CD4-positive, alpha-beta T cell (primary cell): Measurements from ENCODE around the gene PDLIM7. TPM values are rescaled to one million over a fixed set of nuclear protein-coding genes. Genes with fewer than 3 reads are reported as not detected.

ENCODE experiments used
- ATAC-seq: fragments of 200-7000 bp; cut with Tn5 transposase; one replicate; pipeline ENCODE4 v1.10.0; 2022; ENCODE audit warnings: mild to moderate bottlenecking; ENCODE audit not compliant: poor library complexity
- CTCF ChIA-PET: fragments of 350-600 bp; sonication (Branson Sonifier 250); formaldehyde crosslinking; loops from one replicate; lab custom pipeline; 2021; ENCODE audit warnings: antibody characterized with exemption, inconsistent platforms; lab: Charles Lee
- POLR2A ChIA-PET: fragments of 350-600 bp; sonication (Branson Sonifier 250); formaldehyde crosslinking; loops from one replicate; lab custom pipeline; 2021; ENCODE audit warnings: antibody characterized with exemption, inconsistent platforms; lab: Charles Lee
- DNase-seq, 14 experiments: peaks; one replicate each; pipeline ENCODE4 v3.0.0-alpha.2; 2013 to 2020; ENCODE audit warnings: mixed read lengths in 2 of 14
- H3K27ac ChIP-seq, 2 donors: one replicate each; pipeline versions ENCODE4 v1.5.1 to v1.7.0; 2013; ENCODE audit warnings: low read length in 2 of 2, low read depth in 1 of 2, mild to moderate bottlenecking in 1 of 2
- H3K27me3 ChIP-seq, 2 experiments: 1 replicate in 1 of 2; 2 replicates in 1 of 2; pipeline versions ENCODE4 v1.6.1 to v1.7.0; 2013; ENCODE audit warnings: low read length in 2 of 2, control low read depth in 1 of 2, mild to moderate bottlenecking in 1 of 2, moderate library complexity in 1 of 2; ENCODE audit not compliant: insufficient read depth in 2 of 2, control insufficient read depth in 1 of 2
- H3K36me3 ChIP-seq: one replicate; pipeline ENCODE4 v1.6.1; 2013; ENCODE audit warnings: low read length, control low read depth; ENCODE audit not compliant: insufficient read depth
- H3K4me1 ChIP-seq: one replicate; pipeline ENCODE4 v1.6.1; 2013; ENCODE audit warnings: low read length, control low read depth; ENCODE audit not compliant: insufficient read depth
- H3K4me3 ChIP-seq: one replicate; pipeline ENCODE4 v1.5.1; 2013; ENCODE audit warnings: mild to moderate bottlenecking, low read length, moderate library complexity
- H3K9me3 ChIP-seq, 2 experiments: 1 replicate in 1 of 2; 2 replicates in 1 of 2; pipeline versions ENCODE4 v1.6.1 to v1.7.0; 2013; ENCODE audit warnings: low read length in 2 of 2, mild to moderate bottlenecking in 2 of 2, control low read depth in 1 of 2, moderate library complexity in 1 of 2; ENCODE audit not compliant: control insufficient read depth in 1 of 2, insufficient read depth in 1 of 2
- H3K27ac Mint-ChIP-seq: one replicate; pipeline ENCODE4 v1.8.0; 2020; ENCODE audit warnings: mixed read lengths
- H3K27me3 Mint-ChIP-seq: one replicate; pipeline ENCODE4 v1.8.0; 2021; ENCODE audit warnings: mixed read lengths
- H3K36me3 Mint-ChIP-seq: one replicate; pipeline ENCODE4 v1.8.0; 2021; ENCODE audit warnings: low read depth, mixed read lengths
- H3K4me1 Mint-ChIP-seq: one replicate; pipeline ENCODE4 v1.8.0; 2021; ENCODE audit warnings: low read depth, mixed read lengths
- H3K4me3 Mint-ChIP-seq: one replicate; pipeline ENCODE4 v1.8.0; 2020; ENCODE audit warnings: mild to moderate bottlenecking, mixed read lengths
- H3K9me3 Mint-ChIP-seq: one replicate; pipeline ENCODE4 v1.8.0; 2020; ENCODE audit warnings: mixed read lengths
- CTCF ChIP-seq: fragments of 200-600 bp; IDR thresholded peaks from one replicate; pipeline ENCODE4 v1.8.0; 2022; ENCODE audit warnings: antibody characterized with exemption, mild to moderate bottlenecking
- intact Hi-C, 2 experiments: fragments of 100-400 bp; cut with DNase I in 1 of 2; cut with micrococcal nuclease in 1 of 2; formaldehyde crosslinking; loops; one replicate each; pipeline versions ENCODE4 v1.15.1 to v1.9.0; 2023 to 2025; cut with DNase I, micrococcal nuclease
- total RNA-seq, 174 experiments: library from RNA in 2 of 174; stranded (reverse) in 2 of 174; gene quantifications; one replicate each; pipeline ENCODE4 v1.2.3 and lab custom pipeline; 2021 to 2026

PDLIM7 gene
- total RNA-seq, 2 experiments from 2014 or later = 5.2 to 6.0 TPM

GRCh38 chr5:177455661-177456590, 41.5 kb downstream of the PDLIM7 start:
- H3K9me3 Mint-ChIP-seq = no peaks in the 10 kb centered on the region
- H3K4me3 ChIP-seq = peak overlapping the region; percentile 71
- H3K27ac Mint-ChIP-seq = peak overlapping the region; percentile 93

GRCh38 chr5:177455036-177455660, 42.3 kb downstream of the PDLIM7 start:
- CTCF ChIA-PET = interaction anchor here (0.7 to 16.6 kb wide), 23 partner anchors 11 to 143 kb away, joined by 3 to 352 read pairs (median 5); partner anchors contain the start of genes F12, GRK6, PDLIM7 and PFN3
- H3K27me3 Mint-ChIP-seq = no peaks in the 10 kb centered on the region
- H3K4me3 ChIP-seq = peak overlapping the region; percentile 71

More at GRCh38 chr5:177455661-177456590, 41.5 kb downstream of the PDLIM7 start:
- ChIA-PET CTCF (interaction anchor here (0.7 to 16.6 kb wide), 25 partner anchors 10 to 143 kb away, joined by 3 to 352 read pairs (median 4); partner anchors contain the start of genes F12, GRK6, PDLIM7 and PFN3), POLR2A (interaction anchor here (0.7 to 14.1 kb wide), 19 partner anchors 8 to 323 kb away, joined by 3 to 435 read pairs (median 6); partner anchors contain the start of genes F12, GRK6, LMAN2 and PDLIM7)
- peaks cover 46% of the 10 kb centered on the region for H3K4me1 ChIP-seq
- peak; percentile 99 for TF ChIP-seq CTCF
- H3K36me3 Mint-ChIP-seq = peaks cover 8% of the 10 kb centered on the region
- H3K4me1 Mint-ChIP-seq = peaks cover 37% of the 10 kb centered on the region
- peak overlapping the region; percentile 91 for H3K4me3 Mint-ChIP-seq
- H3K27me3 Mint-ChIP-seq = no peaks in the 10 kb centered on the region
- no peaks in the 10 kb centered on the region for H3K9me3 ChIP-seq
- no peaks in the 10 kb centered on the region for H3K36me3 ChIP-seq
- intact Hi-C loops = loop anchor here (1.0 to 5.0 kb wide), 7 partner anchors 30 to 145 kb away; partner anchors contain the start of genes GRK6 (in 1 of the 2), MXD3 (in 1 of the 2) and PDLIM7 (in 1 of the 2)
- no peaks in the 10 kb centered on the region for H3K27me3 ChIP-seq
- ATAC-seq (peak; percentile 28), DNase-seq (peak; percentile 89 to 99 (median 96))
- H3K27ac ChIP-seq = peak overlapping the region; percentile 80 to 95

More at GRCh38 chr5:177455036-177455660, 42.3 kb downstream of the PDLIM7 start:
- TF ChIP-seq CTCF = peak; percentile 74
- Histone ChIP-seq H3K36me3 (no peaks in the 10 kb centered on the region), H3K4me1 (peaks cover 46% of the 10 kb centered on the region), H3K27ac (peak overlapping the region; percentile 90 to 95), H3K27me3 (no peaks in the 10 kb centered on the region), H3K9me3 (no peaks in the 10 kb centered on the region)
- H3K9me3 Mint-ChIP-seq = no peaks in the 10 kb centered on the region
- peak; percentile 64 for ATAC-seq
- peak overlapping the region; percentile 93 for H3K27ac Mint-ChIP-seq
- intact Hi-C loops = loop anchor here in 1 of 2 experiments (1.0 to 5.0 kb wide), 2 partner anchors 29 to 138 kb away; partner anchors contain the start of gene GRK6
- peaks cover 43% of the 10 kb centered on the region for H3K4me1 Mint-ChIP-seq
- DNase-seq = peak; percentile 86 to 96 (median 92)
- POLR2A ChIA-PET = interaction anchor here (0.7 to 14.1 kb wide), 21 partner anchors 7 to 322 kb away, joined by 3 to 435 read pairs (median 6); partner anchors contain the start of genes F12, GRK6, LMAN2 and PDLIM7
- H3K36me3 Mint-ChIP-seq = peaks cover 8% of the 10 kb centered on the region
- H3K4me3 Mint-ChIP-seq = peak overlapping the region; percentile 74
